Neuronal stem cell (in vitro differentiated cells): Measurements from ENCODE around the gene LRRC17.

ENCODE experiments used
- DNase-seq: peaks from one replicate; pipeline ENCODE4 v3.0.0-alpha.2; 2013; ENCODE audit warnings: low spot score
- H2AFZ ChIP-seq: one replicate; pipeline ENCODE4 v1.6.1; 2013; ENCODE audit warnings: mild to moderate bottlenecking, low read length, inconsistent platforms
- H2AK5ac ChIP-seq: 2 replicates; pipeline ENCODE4 v1.6.1; 2013; ENCODE audit warnings: low read depth, mild to moderate bottlenecking, inconsistent platforms, low read length, moderate library complexity, mixed read lengths
- H2BK120ac ChIP-seq: 2 replicates; pipeline ENCODE4 v1.6.1; 2013; ENCODE audit warnings: low read depth, mild to moderate bottlenecking, inconsistent platforms, low read length, moderate library complexity, mixed read lengths
- H2BK12ac ChIP-seq: one replicate; pipeline ENCODE4 v1.6.1; 2013; ENCODE audit warnings: low read length, inconsistent platforms
- H2BK15ac ChIP-seq: 2 replicates; pipeline ENCODE4 v1.6.1; 2013; ENCODE audit warnings: mild to moderate bottlenecking, low read length, inconsistent platforms, mixed read lengths
- H2BK5ac ChIP-seq: one replicate; pipeline ENCODE4 v1.6.1; 2013; ENCODE audit warnings: inconsistent platforms, mild to moderate bottlenecking, low read length, moderate library complexity
- H3K14ac ChIP-seq: one replicate; pipeline ENCODE4 v1.6.1; 2013; ENCODE audit warnings: low read length, inconsistent platforms
- H3K18ac ChIP-seq: 2 replicates; pipeline ENCODE4 v1.6.1; 2013; ENCODE audit warnings: low read length, inconsistent platforms
- H3K23ac ChIP-seq: 2 replicates; pipeline ENCODE4 v1.6.1; 2013; ENCODE audit warnings: low read depth, mild to moderate bottlenecking, mixed read lengths, low read length, inconsistent platforms; ENCODE audit not compliant: poor library complexity
- H3K27ac ChIP-seq: replicated peaks from 3 replicates; pipeline ENCODE4 v1.5.1; 2013; ENCODE audit warnings: low read length, inconsistent platforms
- H3K27me3 ChIP-seq, 3 experiments: 2 replicates each; pipeline ENCODE4 v1.6.1; 2013; ENCODE audit warnings: low read length in 3 of 3, mild to moderate bottlenecking in 2 of 3, inconsistent platforms in 1 of 3, low read depth in 1 of 3, mixed read lengths in 1 of 3, moderate library complexity in 1 of 3; ENCODE audit not compliant: control insufficient read depth in 3 of 3, insufficient read depth in 3 of 3
- H3K36me3 ChIP-seq, 2 donors: replicated peaks in 1 of 2; 2 replicates each; pipeline ENCODE4 v1.6.1; 2013; ENCODE audit warnings: low read length in 2 of 2; ENCODE audit not compliant: control insufficient read depth in 2 of 2, insufficient read depth in 2 of 2
- H3K4ac ChIP-seq: 2 replicates; pipeline ENCODE4 v1.6.1; 2013; ENCODE audit warnings: inconsistent platforms, mild to moderate bottlenecking, low read length, moderate library complexity
- H3K4me1 ChIP-seq, 2 donors: 1 replicate in 1 of 2; 2 replicates in 1 of 2; pipeline ENCODE4 v1.6.1; 2013; ENCODE audit warnings: low read length in 2 of 2, low read depth in 1 of 2; ENCODE audit not compliant: control insufficient read depth in 2 of 2, insufficient read depth in 1 of 2
- H3K4me2 ChIP-seq: one replicate; pipeline ENCODE4 v1.6.1; 2013; ENCODE audit warnings: mild to moderate bottlenecking, low read length, inconsistent platforms; ENCODE audit not compliant: insufficient read depth, poor library complexity, severe bottlenecking
- H3K4me3 ChIP-seq, 2 donors: 2 replicates each; pipeline ENCODE4 v1.5.1; 2013; ENCODE audit warnings: low read length in 2 of 2, mild to moderate bottlenecking in 2 of 2, inconsistent platforms in 1 of 2, moderate library complexity in 1 of 2
- H3K79me1 ChIP-seq: one replicate; pipeline ENCODE4 v1.6.1; 2013; ENCODE audit warnings: low read depth, mild to moderate bottlenecking, inconsistent platforms, low read length, moderate library complexity
- H3K9ac ChIP-seq: one replicate; pipeline ENCODE4 v1.6.1; 2013; ENCODE audit warnings: mild to moderate bottlenecking, low read depth, low read length, inconsistent platforms; ENCODE audit not compliant: poor library complexity
- H3K9me3 ChIP-seq, 2 donors: replicated peaks in 1 of 2; 2 replicates each; pipeline versions ENCODE3 to v1.6.1; 2013; ENCODE audit warnings: low read length in 2 of 2, mild to moderate bottlenecking in 2 of 2, inconsistent platforms in 1 of 2, low read depth in 1 of 2, mixed read lengths in 1 of 2, moderate library complexity in 1 of 2; ENCODE audit not compliant: control insufficient read depth in 2 of 2, insufficient read depth in 1 of 2
- H4K8ac ChIP-seq: one replicate; pipeline ENCODE4 v1.6.1; 2013; ENCODE audit warnings: low read depth, mild to moderate bottlenecking, inconsistent platforms, low read length, moderate library complexity
- H4K91ac ChIP-seq: one replicate; pipeline ENCODE4 v1.6.1; 2013; ENCODE audit warnings: low read length, low read depth, mild to moderate bottlenecking, inconsistent platforms; ENCODE audit not compliant: poor library complexity
- WGBS, 2 donors: extraction: QIAGEN DNeasy Blood & Tissue Kit; methylation state at CpG; one replicate each; pipeline ENCODE4 v1.1.7; 2013; ENCODE audit warnings: missing lambda C conversion rate in 2 of 2, mixed read lengths in 1 of 2; ENCODE audit not compliant: insufficient read length in 2 of 2, insufficient replicate concordance in 1 of 2; ENCODE audit errors: extremely low coverage in 2 of 2; 5-methylcytosine and 5-hydroxymethylcytosine counted together

Gene LRRC17

GRCh38 chr7:102993718-102994029 lies 80.9 kb downstream of the LRRC17 start:
- no peaks in the 10 kb centered on the region for H3K27me3 ChIP-seq
- no peak overlapping the region for H2BK12ac ChIP-seq
- no peak overlapping the region for H3K14ac ChIP-seq
- H4K8ac ChIP-seq, result no peak overlapping the region
- no peaks in the 10 kb centered on the region for H3K9me3 ChIP-seq
- H2AK5ac ChIP-seq, result no peak overlapping the region
- H3K79me1 ChIP-seq, result no peaks in the 10 kb centered on the region
- H4K91ac ChIP-seq, result no peak overlapping the region
- no peak overlapping the region for H3K27ac ChIP-seq
- H3K4me3 ChIP-seq, result no peak overlapping the region
- H3K23ac ChIP-seq, result no peak overlapping the region
- no peak overlapping the region for H2BK120ac ChIP-seq
- no peak overlapping the region for H2BK15ac ChIP-seq
- no peak overlapping the region for H3K4me2 ChIP-seq
- no peak for DNase-seq
- no peaks in the 10 kb centered on the region for H3K4me1 ChIP-seq
- H2BK5ac ChIP-seq, result no peak overlapping the region
- no peak overlapping the region for H3K18ac ChIP-seq
- H3K36me3 ChIP-seq, result no peaks in the 10 kb centered on the region
- H3K4ac ChIP-seq, result no peak overlapping the region
- WGBS, 2 donors, result no CpG with 5 or more reads among the region's 1 CpG
- H2AFZ ChIP-seq, result no peak overlapping the region
- no peak overlapping the region for H3K9ac ChIP-seq

GRCh38 chr7:102994567-102994966 lies 81.8 kb downstream of the LRRC17 start:
- Histone ChIP-seq H2AFZ (no peak overlapping the region), H2AK5ac (no peak overlapping the region), H2BK12ac (no peak overlapping the region), H3K36me3 (no peaks in the 10 kb centered on the region), H4K8ac (no peak overlapping the region), H3K18ac (no peak overlapping the region), H2BK5ac (no peak overlapping the region), H4K91ac (no peak overlapping the region), H3K27me3 (no peaks in the 10 kb centered on the region), H3K4me1 (no peaks in the 10 kb centered on the region), H3K9ac (no peak overlapping the region), H3K4me2 (no peak overlapping the region), H3K79me1 (no peaks in the 10 kb centered on the region), H2BK15ac (no peak overlapping the region), H3K4ac (no peak overlapping the region), H2BK120ac (no peak overlapping the region), H3K4me3 (no peak overlapping the region), H3K27ac (no peak overlapping the region), H3K23ac (no peak overlapping the region), H3K14ac (no peak overlapping the region), H3K9me3 (no peaks in the 10 kb centered on the region)
- no CpG with 5 or more reads among the region's 3 CpGs for WGBS, 2 donors
- no peak for DNase-seq
